Kidney epithelial cell (primary cell): ENCODE measurements around the gene NUDT11. TPM values are rescaled to one million over a fixed set of nuclear protein-coding genes. Genes with fewer than 3 reads are reported as not detected.
"Not testable (repeated sequence)": the region's sequence is repeated elsewhere in the genome, so short reads cannot be mapped to it uniquely, and the experiment has no call there.

ENCODE experiments used
- DNase-seq: peaks from one replicate; pipeline ENCODE4 v3.0.0-alpha.2; 2010; ENCODE audit warnings: low read depth
- H3K27me3 ChIP-seq: 2 replicates; pipeline ENCODE4 v1.6.0; 2011; ENCODE audit warnings: low read length; ENCODE audit not compliant: control insufficient read depth, insufficient read depth
- H3K36me3 ChIP-seq: 2 replicates; pipeline ENCODE4 v1.5.1; 2011; ENCODE audit warnings: low read length; ENCODE audit not compliant: control insufficient read depth, insufficient read depth
- H3K4me3 ChIP-seq: 2 replicates; pipeline ENCODE4 v1.5.1; 2011; ENCODE audit warnings: low read depth, mild to moderate bottlenecking, control low read depth, low read length
- CTCF ChIP-seq: IDR thresholded peaks from 2 replicates; pipeline ENCODE4 v1.5.1; 2011; ENCODE audit warnings: mild to moderate bottlenecking, moderate library complexity, low read length, control low read depth, inconsistent platforms; ENCODE audit not compliant: insufficient read depth, poor library complexity, severe bottlenecking
- total RNA-seq: library from RNA; depleted of rRNA; stranded (reverse); fragments of >200 nt; gene quantifications from 2 replicates; pipeline ENCODE4 v1.2.3, GENCODE V29; 2015

Gene NUDT11
- total RNA-seq = 8.5 and 8.9 TPM in 2 replicates

- no peak for DNase-seq
- H3K27me3 ChIP-seq = no peaks in the 10 kb centered on the region
- H3K36me3 ChIP-seq = no peaks in the 10 kb centered on the region
- peak within 1 kb of the TSS; percentile 47 for H3K4me3 ChIP-seq
- no peak for TF ChIP-seq CTCF
Measured at GRCh38 chrX:51496501-51497291, at the start of gene NUDT11. TSS of gene NUDT11 (minus strand) at chrX:51496592. CDS start at chrX:51496444, 148 bp downstream.

- TF ChIP-seq CTCF = no peak
- H3K27me3 ChIP-seq = no peaks in the 10 kb centered on the region
- no peak overlapping the region for H3K4me3 ChIP-seq
- no peaks in the 10 kb centered on the region for H3K36me3 ChIP-seq
- DNase-seq = no peak
Measured at GRCh38 chrX:51520393-51520792, 24.0 kb upstream of the NUDT11 start.

- H3K36me3 ChIP-seq, H3K4me3 ChIP-seq, DNase-seq, H3K27me3 ChIP-seq: not testable (repeated sequence)
Measured at GRCh38 chrX:51519131-51519530, 22.7 kb upstream of the NUDT11 start.

GRCh38 chrX:51507551-51507950, 11.2 kb upstream of the NUDT11 start:
- H3K4me3 ChIP-seq = no peak overlapping the region
- H3K36me3 ChIP-seq = no peaks in the 10 kb centered on the region
- TF ChIP-seq CTCF = no peak
- H3K27me3 ChIP-seq = no peaks in the 10 kb centered on the region
- no peak for DNase-seq

- H3K4me3 ChIP-seq = peak overlapping the region; percentile 47
- not testable (repeated sequence) for H3K36me3 ChIP-seq, DNase-seq, H3K27me3 ChIP-seq
Measured at GRCh38 chrX:51495701-51496488, 497 bp downstream of the NUDT11 start.

GRCh38 chrX:51494409-51494808, 2.0 kb downstream of the NUDT11 start:
- no peaks in the 10 kb centered on the region for H3K27me3 ChIP-seq
- DNase-seq = no peak
- TF ChIP-seq CTCF = peak; percentile 11
- no peak overlapping the region for H3K4me3 ChIP-seq
- H3K36me3 ChIP-seq = no peaks in the 10 kb centered on the region
